ENCODE data around the gene TENM4. TPM values are rescaled to one million over a fixed set of nuclear protein-coding genes. Genes with fewer than 3 reads are reported as not detected.

The TENM4 gene
- polyA plus RNA-seq, 1 experiment, result 5.5 TPM

- no peak for TF ChIP-seq CTCF (IDR thresholded peaks at IDR 0.05; ENCODE audit: low read depth, low read length)
- CTCF ChIA-PET, result no interaction called here
- H3K4me3 ChIP-seq (ENCODE audit: low read depth, low read length), result no peak overlapping the region
Measured at GRCh38 chr11:79025622-79026021, 415.2 kb downstream of the TENM4 start.

GRCh38 chr11:79025097-79025496 is 415.7 kb downstream of the TENM4 start:
- H3K4me3 ChIP-seq (ENCODE audit: low read depth, low read length), result no peak overlapping the region
- TF ChIP-seq CTCF (IDR thresholded peaks at IDR 0.05; ENCODE audit: low read depth, low read length), result no peak
- CTCF ChIA-PET, result no interaction called here
- H3K9me3 ChIP-seq (ENCODE audit: control insufficient read depth, insufficient read depth, low read length), result no peaks in the 10 kb centered on the region
- DNase-seq (ENCODE audit: low read depth, low spot score), result no peak
- no peak overlapping the region for H3K27ac ChIP-seq (ENCODE audit: low read depth, low read length)
- POLR2A ChIA-PET, result no interaction called here
- H3K27me3 ChIP-seq (ENCODE audit: control insufficient read depth, insufficient read depth, low read length), result peaks cover 2% of the 10 kb centered on the region

More at GRCh38 chr11:79025622-79026021, 415.2 kb downstream of the TENM4 start:
- Histone ChIP-seq H3K27ac (ENCODE audit: low read depth, low read length) (no peak overlapping the region), H3K27me3 (ENCODE audit: control insufficient read depth, insufficient read depth, low read length) (peaks cover 2% of the 10 kb centered on the region), H3K9me3 (ENCODE audit: control insufficient read depth, insufficient read depth, low read length) (no peaks in the 10 kb centered on the region)
- DNase-seq (ENCODE audit: low read depth, low spot score), result no peak
- POLR2A ChIA-PET, result no interaction called here

- CTCF ChIA-PET, result no interaction called here
- Histone ChIP-seq H3K27me3 (ENCODE audit: control insufficient read depth, insufficient read depth, low read length) (peaks cover 2% of the 10 kb centered on the region), H3K27ac (ENCODE audit: low read depth, low read length) (no peak overlapping the region), H3K9me3 (ENCODE audit: control insufficient read depth, insufficient read depth, low read length) (no peaks in the 10 kb centered on the region), H3K4me3 (ENCODE audit: low read depth, low read length) (no peak overlapping the region)
- POLR2A ChIA-PET, result no interaction called here
- no peak for DNase-seq (ENCODE audit: low read depth, low spot score)
- no peak for TF ChIP-seq CTCF (IDR thresholded peaks at IDR 0.05; ENCODE audit: low read depth, low read length)
Measured at GRCh38 chr11:79022265-79022664, 418.6 kb downstream of the TENM4 start.

- no peak for TF ChIP-seq CTCF (IDR thresholded peaks at IDR 0.05; ENCODE audit: low read depth, low read length)
- no peak for DNase-seq (ENCODE audit: low read depth, low spot score)
- POLR2A ChIA-PET, result no interaction called here
- peaks cover 2% of the 10 kb centered on the region for H3K27me3 ChIP-seq (ENCODE audit: control insufficient read depth, insufficient read depth, low read length)
- CTCF ChIA-PET, result no interaction called here
- H3K9me3 ChIP-seq (ENCODE audit: control insufficient read depth, insufficient read depth, low read length), result no peaks in the 10 kb centered on the region
- H3K27ac ChIP-seq (ENCODE audit: low read depth, low read length), result no peak overlapping the region
- no peak overlapping the region for H3K4me3 ChIP-seq (ENCODE audit: low read depth, low read length)
Measured at GRCh38 chr11:79021601-79022000, 419.2 kb downstream of the TENM4 start.

GRCh38 chr11:79019975-79020374 is 420.9 kb downstream of the TENM4 start:
- no peak for DNase-seq (ENCODE audit: low read depth, low spot score)
- no peak for TF ChIP-seq CTCF (IDR thresholded peaks at IDR 0.05; ENCODE audit: low read depth, low read length)
- H3K27me3 ChIP-seq (ENCODE audit: control insufficient read depth, insufficient read depth, low read length), result peaks cover 2% of the 10 kb centered on the region
- CTCF ChIA-PET, result interaction anchor here (1.8 to 2.3 kb wide), 2 partner anchors 80 to 374 kb away, joined by 5 to 8 read pairs; no protein-coding TSS in a partner anchor
- no peaks in the 10 kb centered on the region for H3K9me3 ChIP-seq (ENCODE audit: control insufficient read depth, insufficient read depth, low read length)
- H3K4me3 ChIP-seq (ENCODE audit: low read depth, low read length), result no peak overlapping the region
- POLR2A ChIA-PET, result no interaction called here
- H3K27ac ChIP-seq (ENCODE audit: low read depth, low read length), result no peak overlapping the region
